OCI-LY1 (cell line): ENCODE results near the gene LNPK.

Experiments
- EZH2 ChIP-seq: fragments of 200-600 bp; sonication (generic), shearing (Covaris generic); IDR thresholded peaks from 2 replicates; pipeline ENCODE4 v1.8.0; 2017; ENCODE audit warnings: borderline replicate concordance, mixed run types, mild to moderate bottlenecking, antibody characterized with exemption, low read length, moderate library complexity, mixed read lengths
- TF ChIP-seq, protein P1 (sequence below): fragments of 200-600 bp; sonication (generic), shearing (Covaris generic); IDR thresholded peaks from 2 replicates; pipeline ENCODE4 v1.5.1; 2017; ENCODE audit warnings: mild to moderate bottlenecking, antibody characterized with exemption, low read length, moderate library complexity, mixed read lengths

DNA sequence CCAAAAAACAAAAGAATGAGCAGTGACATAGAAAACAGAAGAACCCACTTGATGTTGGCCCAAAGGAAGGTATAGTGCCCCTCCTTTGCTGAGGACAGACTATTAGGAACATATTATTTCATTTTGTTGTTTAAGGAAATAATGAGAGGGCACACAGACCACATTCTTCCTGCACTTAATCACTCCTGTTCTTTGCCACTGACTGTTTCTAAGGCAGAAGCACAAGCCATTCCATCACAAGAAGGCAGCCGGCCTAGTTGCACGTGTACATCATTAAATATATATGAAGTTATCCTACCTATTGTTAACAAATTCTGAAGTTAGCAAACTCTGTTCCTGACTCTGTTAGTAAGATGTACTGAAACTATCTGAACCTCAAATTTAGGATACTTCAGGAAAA is 110.0 kb downstream of the LNPK start:
- no peak for TF ChIP-seq EZH2
- TF ChIP-seq, protein P1, sequence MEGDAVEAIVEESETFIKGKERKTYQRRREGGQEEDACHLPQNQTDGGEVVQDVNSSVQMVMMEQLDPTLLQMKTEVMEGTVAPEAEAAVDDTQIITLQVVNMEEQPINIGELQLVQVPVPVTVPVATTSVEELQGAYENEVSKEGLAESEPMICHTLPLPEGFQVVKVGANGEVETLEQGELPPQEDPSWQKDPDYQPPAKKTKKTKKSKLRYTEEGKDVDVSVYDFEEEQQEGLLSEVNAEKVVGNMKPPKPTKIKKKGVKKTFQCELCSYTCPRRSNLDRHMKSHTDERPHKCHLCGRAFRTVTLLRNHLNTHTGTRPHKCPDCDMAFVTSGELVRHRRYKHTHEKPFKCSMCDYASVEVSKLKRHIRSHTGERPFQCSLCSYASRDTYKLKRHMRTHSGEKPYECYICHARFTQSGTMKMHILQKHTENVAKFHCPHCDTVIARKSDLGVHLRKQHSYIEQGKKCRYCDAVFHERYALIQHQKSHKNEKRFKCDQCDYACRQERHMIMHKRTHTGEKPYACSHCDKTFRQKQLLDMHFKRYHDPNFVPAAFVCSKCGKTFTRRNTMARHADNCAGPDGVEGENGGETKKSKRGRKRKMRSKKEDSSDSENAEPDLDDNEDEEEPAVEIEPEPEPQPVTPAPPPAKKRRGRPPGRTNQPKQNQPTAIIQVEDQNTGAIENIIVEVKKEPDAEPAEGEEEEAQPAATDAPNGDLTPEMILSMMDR, result no peak
